Measurements from ENCODE around the gene IL3RA.
"Not testable (repeated sequence)": the region's sequence is repeated elsewhere in the genome, so short reads cannot be mapped to it uniquely, and the experiment has no call there.

The IL3RA gene

GRCh38 chrX:1336948-1337779, 579 bp downstream of the IL3RA start:
- H3K27me3 ChIP-seq (ENCODE audit: control insufficient read depth, insufficient read depth, low read length), result no peaks in the 10 kb centered on the region
- H3K9me3 ChIP-seq (ENCODE audit: control insufficient read depth, insufficient read depth, low read length), result no peaks in the 10 kb centered on the region
- H3K4me3 ChIP-seq (ENCODE audit: low read depth, low read length), result no peak overlapping the region
- no peaks in the 10 kb centered on the region for H3K36me3 ChIP-seq (ENCODE audit: control insufficient read depth, insufficient read depth, low read length)
- no peaks in the 10 kb centered on the region for H3K4me1 ChIP-seq (ENCODE audit: control insufficient read depth, insufficient read depth, low read length)
- no peak overlapping the region for H3K9ac ChIP-seq (ENCODE audit: low read depth, low read length)

DNA sequence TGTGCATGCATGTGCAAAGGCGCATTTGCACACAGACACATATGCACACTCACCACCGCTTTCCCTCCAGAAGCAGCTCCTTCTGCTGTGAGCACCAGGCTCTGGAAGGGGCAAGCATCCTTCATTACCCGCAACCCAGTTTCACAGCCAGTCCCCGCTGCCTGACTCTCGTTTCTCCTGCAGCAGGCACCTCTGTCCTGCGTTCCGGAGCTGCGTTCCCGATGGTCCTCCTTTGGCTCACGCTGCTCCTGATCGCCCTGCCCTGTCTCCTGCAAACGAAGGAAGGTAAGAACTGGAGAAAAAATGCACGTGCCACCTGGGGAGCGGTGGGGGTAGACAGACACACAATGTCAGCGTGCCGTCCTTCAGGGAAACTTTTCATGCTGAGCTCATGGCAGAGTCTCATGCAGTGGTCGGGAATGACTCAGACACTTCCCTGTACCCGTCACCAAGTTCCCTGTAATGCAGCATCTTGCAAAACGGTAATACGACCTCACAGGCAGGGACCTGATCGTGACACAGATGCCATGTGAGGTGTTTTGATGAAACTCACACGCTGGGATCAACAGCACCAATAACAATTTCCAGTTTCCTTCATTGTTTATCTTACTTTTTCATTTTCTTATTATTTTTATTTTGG, 5.1 kb downstream of the IL3RA start:
- H3K4me3 ChIP-seq (ENCODE audit: low read depth, low read length), result no peak overlapping the region
- H3K4me1 ChIP-seq (ENCODE audit: control insufficient read depth, insufficient read depth, low read length), result no peaks in the 10 kb centered on the region
- H3K27me3 ChIP-seq (ENCODE audit: control insufficient read depth, insufficient read depth, low read length), result no peaks in the 10 kb centered on the region
- H3K9ac ChIP-seq (ENCODE audit: low read depth, low read length), result no peak overlapping the region
- H3K9me3 ChIP-seq (ENCODE audit: control insufficient read depth, insufficient read depth, low read length), result no peaks in the 10 kb centered on the region
- no peaks in the 10 kb centered on the region for H3K36me3 ChIP-seq (ENCODE audit: control insufficient read depth, insufficient read depth, low read length)

DNA sequence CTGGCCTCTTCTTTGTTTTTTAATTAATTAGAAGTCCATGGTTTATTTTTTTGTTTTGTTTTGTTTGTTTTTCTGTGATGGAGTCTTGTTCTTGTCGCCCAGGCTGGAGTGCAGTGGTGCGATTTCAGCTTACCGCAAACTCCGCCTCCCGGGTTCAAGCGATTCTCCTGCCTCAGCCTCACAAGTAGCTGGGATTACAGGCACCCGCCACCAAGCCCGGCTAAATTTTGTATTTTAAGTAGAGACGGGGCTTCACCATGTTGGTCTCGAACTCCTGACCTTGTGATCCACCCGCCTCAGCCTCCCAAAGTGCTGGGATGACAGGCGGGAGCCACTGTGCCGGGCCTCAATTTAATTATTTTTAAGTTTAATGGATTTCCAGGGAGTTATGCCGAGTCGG, 13.0 kb downstream of the IL3RA start:
- not testable (repeated sequence) for H3K4me1 ChIP-seq (ENCODE audit: control insufficient read depth, insufficient read depth, low read length); H3K27me3 ChIP-seq (ENCODE audit: control insufficient read depth, insufficient read depth, low read length); H3K9me3 ChIP-seq (ENCODE audit: control insufficient read depth, insufficient read depth, low read length); H3K4me3 ChIP-seq (ENCODE audit: low read depth, low read length); H3K36me3 ChIP-seq (ENCODE audit: control insufficient read depth, insufficient read depth, low read length); H3K9ac ChIP-seq (ENCODE audit: low read depth, low read length)

GRCh38 chrX:1351981-1352714, 15.6 kb downstream of the IL3RA start:
- Histone ChIP-seq H3K4me1 (ENCODE audit: control insufficient read depth, insufficient read depth, low read length) (peaks cover 6% of the 10 kb centered on the region), H3K9ac (ENCODE audit: low read depth, low read length) (no peak overlapping the region), H3K36me3 (ENCODE audit: control insufficient read depth, insufficient read depth, low read length) (peaks cover 2% of the 10 kb centered on the region), H3K4me3 (ENCODE audit: low read depth, low read length) (no peak overlapping the region), H3K27me3 (ENCODE audit: control insufficient read depth, insufficient read depth, low read length) (no peaks in the 10 kb centered on the region), H3K9me3 (ENCODE audit: control insufficient read depth, insufficient read depth, low read length) (no peaks in the 10 kb centered on the region)

- no peak overlapping the region for H3K4me3 ChIP-seq (ENCODE audit: low read depth, low read length)
- peaks cover 5% of the 10 kb centered on the region for H3K36me3 ChIP-seq (ENCODE audit: control insufficient read depth, insufficient read depth, low read length)
- no peaks in the 10 kb centered on the region for H3K9me3 ChIP-seq (ENCODE audit: control insufficient read depth, insufficient read depth, low read length)
- H3K27me3 ChIP-seq (ENCODE audit: control insufficient read depth, insufficient read depth, low read length), result no peaks in the 10 kb centered on the region
- H3K9ac ChIP-seq (ENCODE audit: low read depth, low read length), result no peak overlapping the region
- peaks cover 6% of the 10 kb centered on the region for H3K4me1 ChIP-seq (ENCODE audit: control insufficient read depth, insufficient read depth, low read length)
These were observed 17.7 kb downstream of the IL3RA start for GRCh38 chrX:1354036-1355019.

- no peaks in the 10 kb centered on the region for H3K27me3 ChIP-seq (ENCODE audit: control insufficient read depth, insufficient read depth, low read length)
- H3K4me1 ChIP-seq (ENCODE audit: control insufficient read depth, insufficient read depth, low read length), result peaks cover 6% of the 10 kb centered on the region
- H3K9ac ChIP-seq (ENCODE audit: low read depth, low read length), result no peak overlapping the region
- no peak overlapping the region for H3K4me3 ChIP-seq (ENCODE audit: low read depth, low read length)
- peaks cover 5% of the 10 kb centered on the region for H3K36me3 ChIP-seq (ENCODE audit: control insufficient read depth, insufficient read depth, low read length)
- H3K9me3 ChIP-seq (ENCODE audit: control insufficient read depth, insufficient read depth, low read length), result no peaks in the 10 kb centered on the region
These were observed 18.8 kb downstream of the IL3RA start for GRCh38 chrX:1355131-1356046.

DNA sequence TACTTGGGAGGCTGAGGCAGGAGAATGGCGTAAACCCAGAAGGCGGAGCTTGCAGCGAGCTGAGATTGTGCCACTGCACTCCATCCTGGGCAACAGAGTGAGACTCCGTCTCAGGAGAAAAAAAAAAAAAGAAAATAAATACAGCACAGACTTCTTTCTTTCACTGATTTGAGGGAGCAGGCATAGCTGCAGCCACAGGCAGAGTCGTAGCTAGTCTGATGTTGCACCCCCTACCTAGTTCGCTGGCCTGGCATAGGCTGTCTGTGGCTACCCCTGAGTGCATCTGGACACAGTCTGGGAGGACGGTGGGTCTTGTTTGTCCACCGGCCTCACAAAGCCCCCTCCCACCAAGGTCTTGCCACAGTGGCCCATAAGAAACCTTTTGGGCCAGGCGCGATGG, 21.4 kb downstream of the IL3RA start:
- Histone ChIP-seq H3K36me3 (ENCODE audit: control insufficient read depth, insufficient read depth, low read length) (peaks cover 5% of the 10 kb centered on the region), H3K27me3 (ENCODE audit: control insufficient read depth, insufficient read depth, low read length) (no peaks in the 10 kb centered on the region), H3K4me1 (ENCODE audit: control insufficient read depth, insufficient read depth, low read length) (peaks cover 6% of the 10 kb centered on the region)

DNA sequence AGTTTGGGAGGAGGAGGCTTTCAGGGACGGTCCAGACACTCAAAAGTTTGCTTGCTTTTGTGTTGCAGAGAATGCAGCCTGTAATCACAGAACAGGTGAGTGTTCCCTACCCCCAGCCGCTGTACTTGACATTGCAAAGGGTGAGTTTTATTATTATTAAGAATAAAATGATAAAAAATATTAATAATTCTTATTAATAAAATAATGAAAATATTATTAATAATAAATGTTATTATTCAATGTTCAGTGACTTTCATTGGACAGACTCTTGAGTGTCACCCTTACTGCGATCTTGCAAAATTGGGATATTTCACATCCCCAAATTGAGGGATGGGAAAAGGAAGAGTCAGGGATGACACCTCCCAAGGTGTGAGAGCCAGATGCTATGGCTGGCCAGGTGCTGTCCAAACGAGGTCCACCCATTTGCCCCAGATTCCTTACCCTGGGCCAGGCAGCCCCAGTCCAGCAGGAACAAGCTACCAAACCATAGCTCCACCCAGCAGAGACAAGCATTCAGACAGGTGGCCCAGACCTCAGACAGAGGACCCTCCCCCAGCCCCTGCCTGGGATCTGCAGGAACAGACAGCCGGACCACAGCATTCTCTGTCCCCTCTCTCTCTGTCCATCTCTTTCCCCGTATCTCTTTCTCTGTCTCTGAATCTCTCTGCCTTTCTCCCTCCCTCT, 22.4 kb downstream of the IL3RA start:
- H3K36me3 ChIP-seq (ENCODE audit: control insufficient read depth, insufficient read depth, low read length), result peaks cover 3% of the 10 kb centered on the region
- no peak overlapping the region for H3K9ac ChIP-seq (ENCODE audit: low read depth, low read length)
- no peaks in the 10 kb centered on the region for H3K27me3 ChIP-seq (ENCODE audit: control insufficient read depth, insufficient read depth, low read length)
- H3K4me1 ChIP-seq (ENCODE audit: control insufficient read depth, insufficient read depth, low read length), result peaks cover 6% of the 10 kb centered on the region
- H3K4me3 ChIP-seq (ENCODE audit: low read depth, low read length), result no peak overlapping the region
- no peaks in the 10 kb centered on the region for H3K9me3 ChIP-seq (ENCODE audit: control insufficient read depth, insufficient read depth, low read length)

More for the DNA sequence above, 21.4 kb downstream of the IL3RA start:
- no peaks in the 10 kb centered on the region for H3K9me3 ChIP-seq (ENCODE audit: control insufficient read depth, insufficient read depth, low read length)
- H3K9ac ChIP-seq (ENCODE audit: low read depth, low read length), result no peak overlapping the region
- H3K4me3 ChIP-seq (ENCODE audit: low read depth, low read length), result no peak overlapping the region

DNA sequence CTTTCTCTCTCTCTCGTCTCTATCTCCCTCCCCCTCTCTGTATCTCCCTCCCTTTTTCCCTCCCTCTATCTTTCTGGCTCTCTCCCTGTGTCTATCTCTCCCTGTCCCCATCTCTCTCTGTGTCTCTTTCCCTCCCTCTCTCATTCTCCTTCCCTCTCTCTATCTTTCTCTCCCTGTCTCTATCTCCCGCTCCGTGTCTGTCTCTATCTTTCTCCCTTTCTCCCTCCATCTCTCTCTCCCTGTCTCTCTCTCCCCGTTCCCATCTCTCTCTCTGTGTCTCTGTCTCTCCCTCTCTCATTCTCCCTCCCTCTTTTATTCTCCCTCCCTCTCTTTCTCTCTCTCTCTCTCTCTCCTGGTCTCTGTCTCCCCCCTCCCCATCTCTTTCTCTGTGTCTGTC, 22.9 kb downstream of the IL3RA start:
- Histone ChIP-seq H3K4me1 (ENCODE audit: control insufficient read depth, insufficient read depth, low read length) (peaks cover 6% of the 10 kb centered on the region), H3K27me3 (ENCODE audit: control insufficient read depth, insufficient read depth, low read length) (no peaks in the 10 kb centered on the region), H3K4me3 (ENCODE audit: low read depth, low read length) (no peak overlapping the region)

GRCh38 chrX:1360171-1360570, 23.6 kb downstream of the IL3RA start:
- H3K4me3 ChIP-seq (ENCODE audit: low read depth, low read length), result no peak overlapping the region
- peaks cover 3% of the 10 kb centered on the region for H3K36me3 ChIP-seq (ENCODE audit: control insufficient read depth, insufficient read depth, low read length)
- no peaks in the 10 kb centered on the region for H3K27me3 ChIP-seq (ENCODE audit: control insufficient read depth, insufficient read depth, low read length)
- H3K9ac ChIP-seq (ENCODE audit: low read depth, low read length), result no peak overlapping the region
- H3K9me3 ChIP-seq (ENCODE audit: control insufficient read depth, insufficient read depth, low read length), result no peaks in the 10 kb centered on the region
- peaks cover 6% of the 10 kb centered on the region for H3K4me1 ChIP-seq (ENCODE audit: control insufficient read depth, insufficient read depth, low read length)

More for the DNA sequence above, 22.9 kb downstream of the IL3RA start:
- peaks cover 3% of the 10 kb centered on the region for H3K36me3 ChIP-seq (ENCODE audit: control insufficient read depth, insufficient read depth, low read length)
- H3K9me3 ChIP-seq (ENCODE audit: control insufficient read depth, insufficient read depth, low read length), result no peaks in the 10 kb centered on the region
- no peak overlapping the region for H3K9ac ChIP-seq (ENCODE audit: low read depth, low read length)

Data from iPS-15b (cell line).